Stimulated activated CD8-positive, alpha-beta memory T cell treated with anti-CD3 and anti-CD28 coated beads, Interleukin-15, amount 100 ng/mL, for 24 hours (primary cell): ENCODE results near the gene GRAMD2B.
"Not testable (repeated sequence)": the region's sequence is repeated elsewhere in the genome, so short reads cannot be mapped to it uniquely, and the experiment has no call there.

Experiments
- DNase-seq: peaks from one replicate; pipeline ENCODE4 v3.0.0-alpha.2; 2020; ENCODE audit warnings: low read depth

GRAMD2B gene

GRCh38 chr5:126450907-126451306, 27.7 kb downstream of the GRAMD2B start:
- no peak for DNase-seq

- DNase-seq = no peak
These were observed 29.3 kb downstream of the GRAMD2B start for GRCh38 chr5:126452477-126452876.

- no peak for DNase-seq
These were observed 30.9 kb downstream of the GRAMD2B start for GRCh38 chr5:126454081-126454480.

GRCh38 chr5:126454535-126454934, 31.3 kb downstream of the GRAMD2B start:
- DNase-seq = no peak

- no peak for DNase-seq
These were observed 32.1 kb downstream of the GRAMD2B start for GRCh38 chr5:126455264-126455663.

GRCh38 chr5:126455728-126456127, 32.5 kb downstream of the GRAMD2B start:
- no peak for DNase-seq

GRCh38 chr5:126456217-126456820, 33.1 kb downstream of the GRAMD2B start:
- DNase-seq = no peak

GRCh38 chr5:126460459-126460858, 37.2 kb downstream of the GRAMD2B start:
- DNase-seq = no peak

- DNase-seq = no peak
These were observed 37.8 kb downstream of the GRAMD2B start for GRCh38 chr5:126460977-126461376.

GRCh38 chr5:126461838-126462237, 38.6 kb downstream of the GRAMD2B start:
- DNase-seq = no peak

- no peak for DNase-seq
These were observed 39.2 kb downstream of the GRAMD2B start for GRCh38 chr5:126462239-126463014.

- no peak for DNase-seq
These were observed 40.8 kb downstream of the GRAMD2B start for GRCh38 chr5:126464016-126464415.

- no peak for DNase-seq
These were observed 41.8 kb downstream of the GRAMD2B start for GRCh38 chr5:126464959-126465358.

- no peak for DNase-seq
These were observed 44.9 kb downstream of the GRAMD2B start for GRCh38 chr5:126468091-126468490.

- no peak for DNase-seq
These were observed 46.5 kb downstream of the GRAMD2B start for GRCh38 chr5:126469536-126470316.

GRCh38 chr5:126470529-126470928, 47.3 kb downstream of the GRAMD2B start:
- not testable (repeated sequence) for DNase-seq

GRCh38 chr5:126471247-126471646, 48.0 kb downstream of the GRAMD2B start:
- no peak for DNase-seq

GRCh38 chr5:126471875-126472537, 48.8 kb downstream of the GRAMD2B start:
- DNase-seq = no peak

GRCh38 chr5:126472538-126472889, 49.3 kb downstream of the GRAMD2B start:
- no peak for DNase-seq

GRCh38 chr5:126477294-126478117, 54.3 kb downstream of the GRAMD2B start:
- no peak for DNase-seq

- DNase-seq = no peak
These were observed 56.6 kb downstream of the GRAMD2B start for GRCh38 chr5:126479810-126480209.

- DNase-seq = no peak
These were observed 57.6 kb downstream of the GRAMD2B start for GRCh38 chr5:126480824-126481223.
